Tibial artery (tissue), 4 donors: ENCODE results near the gene AQP12A.

Experiments used
- DNase-seq, 2 donors: peaks; one replicate each; pipeline ENCODE4 v3.0.0-alpha.2; 2019
- H3K27ac ChIP-seq, 2 donors: fragments of 200-600 bp; sonication (generic) in 1 of 2; 1 replicate in 1 of 2; 2 replicates in 1 of 2; pipeline ENCODE4 v1.5.1; 2018 to 2019; ENCODE audit warnings: mild to moderate bottlenecking in 1 of 2
- H3K27me3 ChIP-seq, 2 donors: fragments of 200-600 bp; sonication (generic) in 1 of 2; one replicate each; pipeline versions ENCODE4 v1.5.1 to v1.6.0; 2016 to 2019
- H3K36me3 ChIP-seq, 3 donors: fragments of 200-600 bp; sonication (generic) in 2 of 3; one replicate each; pipeline ENCODE4 v1.5.1; 2016 to 2019; ENCODE audit warnings: mild to moderate bottlenecking in 2 of 3
- H3K4me1 ChIP-seq, 4 donors: fragments of 200-600 bp; sonication (generic) in 2 of 4; 1 replicate in 3 of 4; 2 replicates in 1 of 4; pipeline ENCODE4 v1.5.1; 2016 to 2019
- H3K4me3 ChIP-seq, 2 donors: fragments of 200-600 bp; sonication (generic) in 1 of 2; 1 replicate in 1 of 2; 2 replicates in 1 of 2; pipeline ENCODE4 v1.5.1; 2018 to 2019; ENCODE audit warnings: mild to moderate bottlenecking in 2 of 2
- H3K9me3 ChIP-seq, 3 donors: fragments of 200-600 bp; sonication (generic) in 1 of 3; one replicate each; pipeline ENCODE4 v1.5.1; 2016 to 2019
- intact Hi-C: fragments of 100-400 bp; cut with DNase I; formaldehyde crosslinking; loops from one replicate; pipeline ENCODE4 v1.15.0; 2023; ENCODE audit warnings: low total_unique reads
- TF ChIP-seq, protein P1 (sequence below), 2 experiments: fragments of 200-600 bp in 1 of 2; fragments of 450-650 bp in 1 of 2; IDR thresholded peaks; one replicate each; pipeline ENCODE4 v1.5.1; 2017 to 2019; ENCODE audit warnings: antibody characterized with exemption in 2 of 2, mild to moderate bottlenecking in 1 of 2, moderate library complexity in 1 of 2

The AQP12A gene

DNA sequence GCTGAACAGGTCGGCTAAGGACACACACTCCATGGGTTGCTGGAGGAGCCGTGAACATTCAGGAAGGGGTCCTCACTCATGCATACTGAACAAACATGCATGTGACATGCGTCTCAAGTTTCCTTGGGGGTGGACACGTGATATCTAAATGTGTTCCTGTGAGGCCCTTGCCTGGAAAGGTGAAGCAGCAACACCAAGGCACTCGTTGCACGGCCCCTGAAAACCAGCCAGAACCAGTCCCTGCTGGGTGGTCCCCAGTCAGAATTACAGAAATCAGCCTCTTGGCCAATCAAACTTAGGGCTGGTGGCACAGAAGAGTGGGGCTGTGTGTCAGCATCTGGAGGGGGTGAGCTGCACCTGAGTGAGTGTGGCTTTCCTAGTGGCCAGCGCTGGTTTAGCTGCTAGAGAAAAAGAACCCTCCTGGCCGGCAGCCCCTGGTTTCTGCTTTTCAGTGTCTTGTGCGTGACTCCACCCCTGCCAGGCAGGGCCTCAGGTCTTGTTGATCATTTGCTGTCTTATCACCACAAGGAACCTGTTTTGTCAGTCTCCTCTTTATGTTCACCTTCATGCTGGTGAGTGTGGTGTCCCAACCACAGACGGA lies 5.8 kb upstream of the AQP12A start:
- intact Hi-C loops, result no loop called here
- DNase-seq, result no peak
- H3K27me3 ChIP-seq, result peaks cover 0 to 23% of the 10 kb centered on the region in 2 donors
- TF ChIP-seq, protein P1, sequence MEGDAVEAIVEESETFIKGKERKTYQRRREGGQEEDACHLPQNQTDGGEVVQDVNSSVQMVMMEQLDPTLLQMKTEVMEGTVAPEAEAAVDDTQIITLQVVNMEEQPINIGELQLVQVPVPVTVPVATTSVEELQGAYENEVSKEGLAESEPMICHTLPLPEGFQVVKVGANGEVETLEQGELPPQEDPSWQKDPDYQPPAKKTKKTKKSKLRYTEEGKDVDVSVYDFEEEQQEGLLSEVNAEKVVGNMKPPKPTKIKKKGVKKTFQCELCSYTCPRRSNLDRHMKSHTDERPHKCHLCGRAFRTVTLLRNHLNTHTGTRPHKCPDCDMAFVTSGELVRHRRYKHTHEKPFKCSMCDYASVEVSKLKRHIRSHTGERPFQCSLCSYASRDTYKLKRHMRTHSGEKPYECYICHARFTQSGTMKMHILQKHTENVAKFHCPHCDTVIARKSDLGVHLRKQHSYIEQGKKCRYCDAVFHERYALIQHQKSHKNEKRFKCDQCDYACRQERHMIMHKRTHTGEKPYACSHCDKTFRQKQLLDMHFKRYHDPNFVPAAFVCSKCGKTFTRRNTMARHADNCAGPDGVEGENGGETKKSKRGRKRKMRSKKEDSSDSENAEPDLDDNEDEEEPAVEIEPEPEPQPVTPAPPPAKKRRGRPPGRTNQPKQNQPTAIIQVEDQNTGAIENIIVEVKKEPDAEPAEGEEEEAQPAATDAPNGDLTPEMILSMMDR (IDR thresholded peaks at IDR 0.05), result no peak
- no peaks in the 10 kb centered on the region for H3K4me1 ChIP-seq
- H3K36me3 ChIP-seq, result no peaks in the 10 kb centered on the region
- no peak overlapping the region for H3K4me3 ChIP-seq
- no peaks in the 10 kb centered on the region for H3K9me3 ChIP-seq
- H3K27ac ChIP-seq, result no peak overlapping the region

DNA sequence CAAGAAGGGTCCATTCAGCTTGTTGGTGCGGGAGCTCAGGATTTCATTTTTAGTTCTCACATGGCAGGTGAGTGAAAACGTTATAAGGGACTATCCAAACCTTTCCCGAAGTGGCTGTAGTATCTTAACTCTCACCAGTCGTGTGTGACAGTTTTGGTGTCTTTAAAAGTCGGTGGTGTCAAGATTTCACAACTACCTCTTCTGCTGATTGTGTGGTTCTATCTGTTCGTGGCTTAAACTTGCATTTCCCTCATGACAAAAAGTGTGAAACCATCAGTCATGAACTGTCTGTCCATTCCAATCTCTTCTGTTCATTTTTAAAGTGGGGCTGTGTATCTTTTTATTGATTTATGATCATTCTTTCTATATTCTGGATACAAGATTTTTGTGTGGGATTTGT lies 5.2 kb upstream of the AQP12A start:
- intact Hi-C loops, result no loop called here
- Histone ChIP-seq H3K27ac (no peak overlapping the region), H3K4me3 (no peak overlapping the region), H3K27me3 (peaks cover 0 to 23% of the 10 kb centered on the region in 2 donors), H3K4me1 (no peaks in the 10 kb centered on the region), H3K36me3 (no peaks in the 10 kb centered on the region), H3K9me3 (no peaks in the 10 kb centered on the region)
- TF ChIP-seq, protein P1 (IDR thresholded peaks at IDR 0.05), result no peak
- DNase-seq, result no peak

DNA sequence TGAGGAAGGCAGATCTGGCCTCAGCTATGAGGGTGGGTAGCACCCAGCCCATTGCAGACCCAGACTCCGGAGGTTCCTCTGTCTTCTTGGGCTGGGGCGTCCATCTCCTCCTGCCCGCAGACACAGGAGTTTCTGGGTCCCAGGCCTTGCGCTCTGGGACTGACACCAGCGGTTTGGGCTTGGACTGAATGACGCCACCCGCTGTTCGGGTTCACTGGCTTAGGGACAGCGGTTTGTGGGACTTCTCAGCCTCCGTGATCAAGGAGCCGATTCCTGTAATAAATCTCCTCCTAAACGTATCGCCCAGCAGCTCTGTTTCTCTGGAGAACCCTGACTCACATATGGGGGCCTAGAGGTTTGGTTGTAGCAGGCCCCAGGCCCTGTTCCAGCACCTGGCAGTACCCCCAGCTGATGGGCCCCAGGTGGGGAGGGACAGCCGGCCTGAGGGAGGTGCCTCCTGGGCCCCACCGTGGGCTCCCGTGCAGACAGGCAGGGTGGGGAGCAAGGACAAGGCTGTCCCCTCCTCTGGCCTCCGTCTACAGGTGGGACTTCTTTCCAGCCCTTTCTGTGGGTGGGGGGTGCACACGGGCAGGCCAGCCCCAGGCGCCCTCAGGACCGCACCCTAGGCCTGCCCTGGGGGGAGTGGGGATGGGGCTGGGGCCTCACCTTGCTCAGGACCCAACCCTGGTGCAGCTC lies 4.5 kb upstream of the AQP12A start:
- no peak overlapping the region for H3K27ac ChIP-seq
- H3K9me3 ChIP-seq, result no peaks in the 10 kb centered on the region
- intact Hi-C loops, result no loop called here
- no peaks in the 10 kb centered on the region for H3K4me1 ChIP-seq
- no peak for DNase-seq
- H3K36me3 ChIP-seq, result no peaks in the 10 kb centered on the region
- H3K27me3 ChIP-seq, result peaks cover 0 to 23% of the 10 kb centered on the region in 2 donors
- no peak overlapping the region for H3K4me3 ChIP-seq
- TF ChIP-seq, protein P1 (IDR thresholded peaks at IDR 0.05), result no peak

DNA sequence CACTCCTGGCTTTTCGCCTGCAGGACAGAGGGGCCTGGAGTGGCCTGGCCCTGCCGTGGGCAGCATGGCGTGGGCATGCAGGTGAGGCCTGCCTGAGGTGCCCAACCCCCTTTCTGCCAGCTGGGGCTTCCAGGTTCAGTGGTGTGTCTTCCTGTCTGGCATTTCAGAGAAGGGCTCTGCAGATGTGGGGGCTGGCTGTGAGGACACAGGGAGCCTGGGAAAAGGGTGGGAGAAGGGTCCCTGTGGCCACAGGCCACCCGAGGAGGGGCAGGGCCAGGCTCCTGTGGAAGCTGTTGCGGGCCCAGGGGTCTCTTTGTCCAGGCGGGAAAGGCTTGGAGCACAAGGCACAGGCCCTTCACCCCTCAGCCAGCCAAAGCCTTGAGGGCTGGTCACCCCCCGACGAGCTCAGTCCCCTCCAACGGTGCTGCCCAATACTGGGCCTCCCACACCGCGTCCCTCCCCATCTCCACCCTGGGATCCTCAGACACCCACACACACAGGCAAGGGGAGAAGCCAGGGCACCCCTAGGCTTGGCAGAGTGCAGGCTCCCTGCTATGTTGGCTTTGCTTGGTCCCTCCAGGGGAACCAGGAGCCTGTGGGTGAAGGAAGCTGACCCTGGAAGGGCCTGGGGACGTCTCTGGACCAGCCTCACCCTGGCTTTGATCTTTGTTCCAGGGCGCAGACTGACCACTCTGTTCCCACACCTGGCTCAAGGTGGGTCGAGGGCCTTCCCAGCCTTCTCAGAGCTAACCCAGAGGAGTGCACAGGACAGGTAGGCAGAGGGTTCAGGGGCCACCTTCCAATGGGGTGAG lies 3.7 kb upstream of the AQP12A start:
- TF ChIP-seq, protein P1 (IDR thresholded peaks at IDR 0.05), result no peak
- Histone ChIP-seq H3K36me3 (no peaks in the 10 kb centered on the region), H3K27me3 (peaks cover 0 to 23% of the 10 kb centered on the region in 2 donors), H3K4me1 (no peaks in the 10 kb centered on the region), H3K27ac (no peak overlapping the region), H3K9me3 (no peaks in the 10 kb centered on the region), H3K4me3 (no peak overlapping the region)
- no peak for DNase-seq
- intact Hi-C loops, result no loop called here

DNA sequence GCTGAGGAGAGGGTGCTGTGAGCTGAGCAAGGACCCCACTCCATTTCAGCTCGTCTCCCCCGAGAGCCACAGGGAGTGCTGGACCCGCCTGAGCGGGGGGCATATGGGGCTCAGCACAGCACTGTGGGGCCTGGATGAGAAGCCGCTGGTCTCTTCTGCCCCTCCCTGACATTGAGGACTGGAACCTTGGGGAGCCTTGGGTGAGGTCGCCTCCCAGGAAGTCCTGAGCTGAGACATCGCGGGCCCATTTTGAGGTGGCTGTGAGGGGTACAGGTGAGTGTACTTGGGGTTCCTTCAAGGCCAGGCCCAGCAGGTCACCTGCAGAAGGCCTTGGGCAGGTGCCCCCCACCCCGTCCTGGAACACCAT lies 3.1 kb upstream of the AQP12A start:
- Histone ChIP-seq H3K36me3 (no peaks in the 10 kb centered on the region), H3K4me3 (no peak overlapping the region), H3K27ac (no peak overlapping the region), H3K9me3 (no peaks in the 10 kb centered on the region), H3K27me3 (peaks cover 0 to 23% of the 10 kb centered on the region in 2 donors), H3K4me1 (no peaks in the 10 kb centered on the region)
- TF ChIP-seq, protein P1 (IDR thresholded peaks at IDR 0.05), result no peak
- intact Hi-C loops, result no loop called here
- no peak for DNase-seq
